Peyer's patch (tissue), 4 donors: ENCODE data around the gene FZD4.

ENCODE experiments used
- POLR2A ChIP-seq, 2 donors: fragments of 450-650 bp; IDR thresholded peaks; one replicate each; pipeline ENCODE4 v1.5.1; 2017; ENCODE audit warnings: antibody characterized with exemption in 2 of 2, mild to moderate bottlenecking in 2 of 2, moderate library complexity in 2 of 2
- TF ChIP-seq, protein P1 (sequence below), 6 experiments: fragments of 450-650 bp in 4 of 6; fragments of 200-600 bp in 2 of 6; sonication (generic) in 1 of 6; IDR thresholded peaks; one replicate each; pipeline ENCODE4 v1.5.1; 2017 to 2019; ENCODE audit warnings: antibody characterized with exemption in 6 of 6, mild to moderate bottlenecking in 3 of 6, moderate library complexity in 1 of 6

DNA sequence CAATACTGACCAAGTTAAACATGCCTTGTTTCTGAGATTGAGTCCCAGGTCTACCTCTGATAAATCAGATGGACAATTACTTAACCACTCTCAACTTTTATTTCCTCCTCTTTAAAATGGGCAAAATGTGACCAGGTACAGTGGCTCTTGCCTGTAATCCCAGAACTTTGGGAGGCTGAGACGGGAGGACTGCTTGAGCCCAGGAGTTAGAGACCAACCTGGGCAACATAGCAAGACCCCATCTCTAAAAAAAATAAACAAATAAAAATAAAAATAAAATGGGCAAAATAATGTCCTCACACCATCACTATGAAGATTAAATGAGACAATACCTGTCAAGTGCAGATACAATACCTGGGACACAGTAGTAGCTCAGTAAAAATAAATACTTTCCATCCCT, 33.0 kb downstream of the FZD4 start:
- no peak for TF ChIP-seq POLR2A (IDR thresholded peaks at IDR 0.05)
- TF ChIP-seq, protein P1, sequence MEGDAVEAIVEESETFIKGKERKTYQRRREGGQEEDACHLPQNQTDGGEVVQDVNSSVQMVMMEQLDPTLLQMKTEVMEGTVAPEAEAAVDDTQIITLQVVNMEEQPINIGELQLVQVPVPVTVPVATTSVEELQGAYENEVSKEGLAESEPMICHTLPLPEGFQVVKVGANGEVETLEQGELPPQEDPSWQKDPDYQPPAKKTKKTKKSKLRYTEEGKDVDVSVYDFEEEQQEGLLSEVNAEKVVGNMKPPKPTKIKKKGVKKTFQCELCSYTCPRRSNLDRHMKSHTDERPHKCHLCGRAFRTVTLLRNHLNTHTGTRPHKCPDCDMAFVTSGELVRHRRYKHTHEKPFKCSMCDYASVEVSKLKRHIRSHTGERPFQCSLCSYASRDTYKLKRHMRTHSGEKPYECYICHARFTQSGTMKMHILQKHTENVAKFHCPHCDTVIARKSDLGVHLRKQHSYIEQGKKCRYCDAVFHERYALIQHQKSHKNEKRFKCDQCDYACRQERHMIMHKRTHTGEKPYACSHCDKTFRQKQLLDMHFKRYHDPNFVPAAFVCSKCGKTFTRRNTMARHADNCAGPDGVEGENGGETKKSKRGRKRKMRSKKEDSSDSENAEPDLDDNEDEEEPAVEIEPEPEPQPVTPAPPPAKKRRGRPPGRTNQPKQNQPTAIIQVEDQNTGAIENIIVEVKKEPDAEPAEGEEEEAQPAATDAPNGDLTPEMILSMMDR (IDR thresholded peaks at IDR 0.05): no peak
